MG63 (cell line): ENCODE results near the gene HMGXB3. TPM values are rescaled to one million over a fixed set of nuclear protein-coding genes. Genes with fewer than 3 reads are reported as not detected.
"Not testable (repeated sequence)": the region's sequence is repeated elsewhere in the genome, so short reads cannot be mapped to it uniquely, and the experiment has no call there.

Experiments used
- DNase-seq: peaks from one replicate; pipeline ENCODE4 v3.0.0-alpha.2; 2020
- H3K27me3 ChIP-seq: fragments of 250-450 bp; sonication (Bioruptor Pico); 2 replicates; pipeline ENCODE4 v1.5.1; 2020; ENCODE audit warnings: mild to moderate bottlenecking, moderate library complexity
- H3K36me3 ChIP-seq: fragments of 250-450 bp; sonication (Bioruptor Pico); 2 replicates; pipeline ENCODE4 v1.5.1; 2020; ENCODE audit warnings: mild to moderate bottlenecking, moderate library complexity
- H3K4me3 ChIP-seq: fragments of 250-450 bp; sonication (Bioruptor Pico); 2 replicates; pipeline ENCODE4 v1.5.1; 2020; ENCODE audit warnings: mild to moderate bottlenecking, moderate library complexity
- H3K9me3 ChIP-seq: fragments of 250-450 bp; sonication (Bioruptor Pico); 2 replicates; pipeline ENCODE4 v1.5.1; 2020; ENCODE audit warnings: mild to moderate bottlenecking, moderate library complexity
- total RNA-seq: library from RNA; depleted of rRNA; stranded (reverse); fragments of >200 nt; shearing (Covaris generic); gene quantifications from 2 replicates; pipeline ENCODE4 v1.2.3, GENCODE V29; 2014; ENCODE audit warnings: low replicate concordance

The HMGXB3 gene
- total RNA-seq, 1 experiment from 2014 or later: 38.2 TPM

GRCh38 chr5:150006318-150006717 is 5.8 kb downstream of the HMGXB3 start:
- no peak overlapping the region for H3K4me3 ChIP-seq
- no peaks in the 10 kb centered on the region for H3K9me3 ChIP-seq
- DNase-seq: no peak
- peaks cover 89% of the 10 kb centered on the region for H3K36me3 ChIP-seq
- no peaks in the 10 kb centered on the region for H3K27me3 ChIP-seq

- no peaks in the 10 kb centered on the region for H3K27me3 ChIP-seq
- DNase-seq: no peak
- H3K9me3 ChIP-seq: no peaks in the 10 kb centered on the region
- no peak overlapping the region for H3K4me3 ChIP-seq
- H3K36me3 ChIP-seq: peaks cover 92% of the 10 kb centered on the region
Measured at GRCh38 chr5:150007050-150007449, 6.5 kb downstream of the HMGXB3 start.

GRCh38 chr5:150009671-150010387 is 9.3 kb downstream of the HMGXB3 start:
- Histone ChIP-seq H3K9me3 (peaks cover 12% of the 10 kb centered on the region), H3K36me3 (peaks cover 96% of the 10 kb centered on the region), H3K4me3 (no peak overlapping the region), H3K27me3 (no peaks in the 10 kb centered on the region)
- no peak for DNase-seq

- no peak for DNase-seq
- peaks cover 91% of the 10 kb centered on the region for H3K36me3 ChIP-seq
Measured at GRCh38 chr5:150013931-150014330, 13.4 kb downstream of the HMGXB3 start.

GRCh38 chr5:150014456-150014855 is 13.9 kb downstream of the HMGXB3 start:
- H3K4me3 ChIP-seq: no peak overlapping the region
- DNase-seq: no peak
- peaks cover 91% of the 10 kb centered on the region for H3K36me3 ChIP-seq
- H3K9me3 ChIP-seq: peaks cover 30% of the 10 kb centered on the region
- H3K27me3 ChIP-seq: no peaks in the 10 kb centered on the region

More at GRCh38 chr5:150013931-150014330, 13.4 kb downstream of the HMGXB3 start:
- Histone ChIP-seq H3K9me3 (peaks cover 30% of the 10 kb centered on the region), H3K4me3 (no peak overlapping the region), H3K27me3 (no peaks in the 10 kb centered on the region)

- Histone ChIP-seq H3K4me3 (no peak overlapping the region), H3K9me3 (peaks cover 30% of the 10 kb centered on the region), H3K27me3 (no peaks in the 10 kb centered on the region), H3K36me3 (peaks cover 91% of the 10 kb centered on the region)
- DNase-seq: no peak
Measured at GRCh38 chr5:150015415-150015814, 14.9 kb downstream of the HMGXB3 start.

GRCh38 chr5:150016537-150016936 is 16.0 kb downstream of the HMGXB3 start:
- DNase-seq: no peak
- no peak overlapping the region for H3K4me3 ChIP-seq
- H3K9me3 ChIP-seq: peaks cover 30% of the 10 kb centered on the region
- H3K27me3 ChIP-seq: no peaks in the 10 kb centered on the region
- peaks cover 93% of the 10 kb centered on the region for H3K36me3 ChIP-seq

GRCh38 chr5:150017226-150018005 is 16.9 kb downstream of the HMGXB3 start:
- peaks cover 88% of the 10 kb centered on the region for H3K36me3 ChIP-seq
- no peak overlapping the region for H3K4me3 ChIP-seq
- DNase-seq: peak; percentile 56
- H3K9me3 ChIP-seq: peaks cover 30% of the 10 kb centered on the region
- no peaks in the 10 kb centered on the region for H3K27me3 ChIP-seq

- no peaks in the 10 kb centered on the region for H3K27me3 ChIP-seq
- H3K9me3 ChIP-seq: peaks cover 14% of the 10 kb centered on the region
- peaks cover 83% of the 10 kb centered on the region for H3K36me3 ChIP-seq
- DNase-seq: no peak
- no peak overlapping the region for H3K4me3 ChIP-seq
Measured at GRCh38 chr5:150020249-150020648, 19.7 kb downstream of the HMGXB3 start.

GRCh38 chr5:150021491-150022157 is 21.1 kb downstream of the HMGXB3 start:
- Histone ChIP-seq H3K36me3 (peaks cover 82% of the 10 kb centered on the region), H3K27me3 (no peaks in the 10 kb centered on the region), H3K9me3 (peaks cover 2% of the 10 kb centered on the region), H3K4me3 (no peak overlapping the region)
- DNase-seq: peak; percentile 69

GRCh38 chr5:150022158-150022531 is 21.6 kb downstream of the HMGXB3 start:
- DNase-seq: peak; percentile 79
- Histone ChIP-seq H3K36me3 (peaks cover 82% of the 10 kb centered on the region), H3K9me3 (no peaks in the 10 kb centered on the region), H3K27me3 (no peaks in the 10 kb centered on the region), H3K4me3 (no peak overlapping the region)

- Histone ChIP-seq H3K36me3 (peaks cover 87% of the 10 kb centered on the region), H3K27me3 (no peaks in the 10 kb centered on the region), H3K4me3 (no peak overlapping the region), H3K9me3 (no peaks in the 10 kb centered on the region)
- no peak for DNase-seq
Measured at GRCh38 chr5:150022681-150023080, 22.1 kb downstream of the HMGXB3 start.

GRCh38 chr5:150023136-150023535 is 22.6 kb downstream of the HMGXB3 start:
- H3K36me3 ChIP-seq: peaks cover 89% of the 10 kb centered on the region
- H3K4me3 ChIP-seq: no peak overlapping the region
- no peak for DNase-seq
- H3K27me3 ChIP-seq: no peaks in the 10 kb centered on the region
- H3K9me3 ChIP-seq: no peaks in the 10 kb centered on the region

GRCh38 chr5:150024346-150024984 is 23.9 kb downstream of the HMGXB3 start:
- Histone ChIP-seq H3K9me3 (no peaks in the 10 kb centered on the region), H3K27me3 (no peaks in the 10 kb centered on the region), H3K36me3 (peaks cover 85% of the 10 kb centered on the region), H3K4me3 (no peak overlapping the region)
- DNase-seq: no peak

- Histone ChIP-seq H3K9me3 (no peaks in the 10 kb centered on the region), H3K36me3 (peaks cover 85% of the 10 kb centered on the region), H3K27me3 (no peaks in the 10 kb centered on the region), H3K4me3 (no peak overlapping the region)
- DNase-seq: no peak
Measured at GRCh38 chr5:150026682-150027172, 26.2 kb downstream of the HMGXB3 start.

GRCh38 chr5:150028047-150028446 is 27.5 kb downstream of the HMGXB3 start:
- not testable (repeated sequence) for H3K4me3 ChIP-seq, DNase-seq, H3K27me3 ChIP-seq, H3K9me3 ChIP-seq
- H3K36me3 ChIP-seq: peaks cover 95% of the 10 kb centered on the region

GRCh38 chr5:150033334-150033733 is 32.8 kb downstream of the HMGXB3 start:
- no peak for DNase-seq
- Histone ChIP-seq H3K27me3 (no peaks in the 10 kb centered on the region), H3K9me3 (no peaks in the 10 kb centered on the region), H3K4me3 (no peak overlapping the region), H3K36me3 (peaks cover 91% of the 10 kb centered on the region)
